HG03342 (cell line): ENCODE data around the gene AR.
"Not testable (repeated sequence)": the region's sequence is repeated elsewhere in the genome, so short reads cannot be mapped to it uniquely, and the experiment has no call there.

ENCODE experiments used
- ATAC-seq: cut with Tn5 transposase; IDR thresholded peaks from one replicate; pipeline ENCODE4 v1.9.1; 2021; ENCODE audit warnings: mild to moderate bottlenecking, moderate library complexity; ENCODE audit not compliant: unreplicated experiment

The AR gene

DNA sequence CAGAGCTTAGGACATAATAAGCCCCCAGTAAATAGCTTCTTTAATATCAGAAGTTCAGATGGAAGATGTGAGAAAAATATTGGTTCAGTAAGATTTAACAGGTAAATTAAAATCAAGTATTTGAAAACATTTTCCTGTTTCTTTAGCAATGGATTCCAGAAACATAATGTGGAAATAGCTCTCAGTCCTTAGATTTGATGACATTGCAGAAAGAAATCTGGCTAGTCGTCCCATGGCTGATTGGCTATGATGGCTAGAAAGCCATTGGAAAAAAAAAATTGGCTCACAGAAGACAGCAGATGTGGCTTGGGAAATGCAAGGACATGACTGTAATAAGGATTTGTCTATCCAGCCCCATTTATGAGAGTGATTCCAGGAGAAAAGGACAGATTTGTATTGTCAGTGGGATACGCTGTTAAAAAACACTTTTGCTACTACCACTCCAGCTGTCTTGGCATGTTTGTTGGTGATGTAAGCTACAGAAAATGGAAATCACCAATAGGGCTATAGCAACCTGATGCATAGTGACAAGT lies 78.3 kb downstream of the AR start:
- no peak for ATAC-seq

DNA sequence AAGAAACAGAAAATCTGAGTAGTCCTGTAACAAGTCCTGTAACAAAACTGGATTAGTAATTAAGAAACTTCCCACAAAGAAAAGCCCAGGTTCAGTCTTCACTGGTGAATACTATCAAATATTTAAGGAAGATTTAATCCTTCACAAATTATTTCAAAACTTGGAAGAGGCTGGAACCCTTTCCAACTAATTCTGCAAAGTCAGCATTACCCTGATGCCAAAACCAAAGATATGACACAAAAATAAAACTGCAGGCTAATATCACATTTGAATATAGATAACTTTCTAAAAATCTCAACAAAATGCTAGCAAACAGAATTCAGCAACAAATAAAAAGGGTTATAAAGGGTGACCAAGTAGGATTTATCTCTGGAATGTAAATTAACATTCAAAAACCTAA lies 80.5 kb downstream of the AR start:
- no peak for ATAC-seq

- no peak for ATAC-seq
Observed at GRCh38 chrX:67635424-67635823, 91.6 kb downstream of the AR start.

- ATAC-seq, result no peak
Observed at GRCh38 chrX:67636532-67636931, 92.7 kb downstream of the AR start.

- ATAC-seq, result not testable (repeated sequence)
Observed at GRCh38 chrX:67637293-67637692, 93.5 kb downstream of the AR start.

DNA sequence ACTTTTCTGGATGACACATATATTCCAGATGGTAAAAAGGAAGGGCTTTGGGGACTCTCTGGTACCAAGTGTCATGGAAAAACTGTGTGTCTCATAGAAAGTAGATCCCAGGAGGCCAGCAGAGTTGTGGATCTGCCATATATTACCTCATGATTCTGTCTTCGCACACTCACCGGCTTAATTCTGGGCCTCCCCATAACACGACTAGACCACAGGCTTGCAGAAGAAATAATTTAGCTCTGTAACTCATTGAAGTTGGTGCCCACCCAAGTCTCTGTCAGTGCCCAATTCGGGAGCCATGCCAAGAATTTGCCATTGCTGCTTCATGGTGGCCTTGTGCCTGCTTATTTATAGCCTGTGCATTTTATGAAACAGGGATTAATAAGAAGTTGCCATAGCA lies 104.5 kb downstream of the AR start:
- ATAC-seq, result no peak

- no peak for ATAC-seq
Observed at GRCh38 chrX:67651437-67652142, 107.8 kb downstream of the AR start.

DNA sequence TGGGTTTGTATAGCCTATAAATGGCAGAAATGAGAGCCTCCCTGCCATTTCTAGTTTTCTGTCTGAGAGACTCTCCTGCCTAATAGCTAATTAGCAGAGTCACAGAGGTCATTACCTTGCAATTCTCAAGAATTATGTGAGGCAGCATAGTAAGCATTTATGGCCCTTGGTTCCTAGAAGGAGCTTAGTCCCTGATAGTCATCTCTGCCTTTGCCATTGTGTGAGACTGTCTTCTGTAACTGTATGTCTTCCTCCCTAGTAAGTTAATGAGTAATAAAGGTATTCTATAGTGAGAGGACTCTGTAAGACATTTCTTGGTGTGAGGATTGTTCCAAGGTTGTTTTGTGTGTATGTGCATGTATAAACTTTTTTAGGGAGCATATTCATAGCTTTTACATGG lies 108.7 kb downstream of the AR start:
- no peak for ATAC-seq

- ATAC-seq, result no peak
Observed at GRCh38 chrX:67654301-67654700, 110.5 kb downstream of the AR start.

DNA sequence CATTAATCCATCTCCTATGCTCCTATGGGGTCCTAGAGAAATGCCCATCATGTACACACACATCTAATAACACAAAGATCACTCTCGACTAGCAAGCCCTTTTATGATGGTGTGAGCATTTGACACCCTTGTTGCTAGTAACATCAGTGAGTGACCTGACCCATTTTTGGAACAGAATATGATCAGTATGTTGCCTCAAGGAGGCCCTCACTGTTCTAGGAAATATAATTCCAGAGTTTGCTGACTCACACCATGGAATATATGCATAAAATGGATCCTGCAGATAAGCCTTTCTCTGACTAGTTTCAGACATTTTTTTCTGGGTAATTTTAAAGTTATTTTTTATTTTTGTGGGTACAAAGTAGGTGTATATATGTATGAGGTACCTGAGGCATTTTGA lies 121.8 kb downstream of the AR start:
- ATAC-seq, result no peak

- not testable (repeated sequence) for ATAC-seq
Observed at GRCh38 chrX:67670717-67671116, 126.9 kb downstream of the AR start.

- no peak for ATAC-seq
Observed at GRCh38 chrX:67673741-67674274, 130.0 kb downstream of the AR start.

GRCh38 chrX:67674741-67675140 lies 130.9 kb downstream of the AR start:
- no peak for ATAC-seq

DNA sequence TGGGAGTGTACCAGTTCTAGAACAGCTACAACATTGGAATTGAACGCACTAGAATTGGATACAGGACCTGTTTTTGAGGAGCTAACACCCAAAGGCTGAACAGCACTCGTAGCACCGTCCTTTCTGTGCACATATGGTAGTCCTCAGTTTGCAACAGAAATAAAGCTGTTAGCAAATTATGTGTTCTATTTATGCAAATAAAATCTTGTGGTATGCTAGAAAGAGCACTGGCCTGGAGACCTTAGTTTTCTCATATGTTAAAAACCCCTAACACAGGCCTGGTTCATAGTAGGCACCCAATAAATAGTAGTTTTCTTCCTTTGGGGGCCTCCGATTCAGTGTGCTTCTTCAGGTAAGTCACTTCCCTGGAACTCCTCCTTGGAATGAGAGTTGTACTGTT lies 140.3 kb downstream of the AR start:
- no peak for ATAC-seq

GRCh38 chrX:67692246-67692645 lies 148.4 kb downstream of the AR start:
- no peak for ATAC-seq

DNA sequence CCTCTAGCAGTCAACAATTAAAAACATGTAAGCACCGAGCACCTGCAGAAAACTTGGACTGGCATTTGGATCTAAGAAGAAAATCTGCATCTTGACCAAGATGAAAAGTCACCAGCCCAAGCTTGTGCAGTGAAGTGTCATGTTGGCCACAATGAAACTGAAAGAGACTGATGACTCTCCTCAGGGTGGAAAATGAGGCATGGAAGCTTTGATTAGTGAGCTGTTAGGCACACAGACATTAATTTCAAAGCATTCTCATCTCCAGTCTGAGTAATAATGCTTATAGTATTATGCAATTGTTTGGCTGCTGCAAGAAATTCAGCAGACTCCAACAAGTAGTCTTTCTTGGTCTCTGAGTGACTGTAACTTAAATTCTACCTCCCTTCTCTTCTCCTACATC lies 150.1 kb downstream of the AR start:
- ATAC-seq, result no peak

DNA sequence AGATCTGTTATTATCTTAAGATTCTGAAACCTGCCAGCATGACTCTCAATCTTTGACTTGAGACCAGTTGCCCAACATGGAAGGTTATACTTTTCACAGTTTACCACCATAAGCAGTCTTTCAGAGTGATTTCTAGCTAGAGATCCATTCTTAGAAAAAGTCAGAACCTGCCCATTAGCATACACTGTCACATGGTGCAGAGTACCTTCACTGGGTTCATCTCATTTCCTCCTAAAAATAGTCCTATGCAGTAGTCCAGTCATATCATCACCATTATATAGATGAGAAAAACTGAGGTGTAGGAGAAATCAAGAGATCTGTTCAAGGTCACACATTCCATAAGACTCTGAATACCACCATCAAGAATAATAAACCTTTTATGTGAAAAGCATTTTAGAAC lies 153.6 kb downstream of the AR start:
- no peak for ATAC-seq

- ATAC-seq, result no peak
Observed at GRCh38 chrX:67700602-67701001, 156.8 kb downstream of the AR start.

GRCh38 chrX:67714004-67714403 lies 170.2 kb downstream of the AR start:
- ATAC-seq, result no peak

DNA sequence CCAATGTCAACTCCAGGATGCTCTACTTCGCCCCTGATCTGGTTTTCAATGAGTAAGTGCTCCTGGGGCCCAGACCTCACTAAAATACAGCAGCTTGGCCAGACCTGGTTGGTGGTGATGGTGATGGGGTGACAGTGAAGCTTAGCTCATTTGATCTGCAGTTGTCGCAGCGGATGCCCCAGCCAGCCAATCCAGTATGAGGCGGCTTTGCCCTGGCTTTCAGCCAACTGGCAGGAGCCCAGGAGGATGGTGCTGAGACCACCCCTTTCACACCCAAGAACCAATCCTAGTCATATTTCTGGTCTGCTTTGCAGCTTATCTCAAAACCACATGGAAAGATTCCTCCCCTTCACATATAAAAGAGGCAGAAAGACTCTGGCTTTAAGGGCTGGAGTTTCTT lies 173.8 kb downstream of the AR start:
- no peak for ATAC-seq

- no peak for ATAC-seq
Observed at GRCh38 chrX:67718926-67719325, 175.1 kb downstream of the AR start.

DNA sequence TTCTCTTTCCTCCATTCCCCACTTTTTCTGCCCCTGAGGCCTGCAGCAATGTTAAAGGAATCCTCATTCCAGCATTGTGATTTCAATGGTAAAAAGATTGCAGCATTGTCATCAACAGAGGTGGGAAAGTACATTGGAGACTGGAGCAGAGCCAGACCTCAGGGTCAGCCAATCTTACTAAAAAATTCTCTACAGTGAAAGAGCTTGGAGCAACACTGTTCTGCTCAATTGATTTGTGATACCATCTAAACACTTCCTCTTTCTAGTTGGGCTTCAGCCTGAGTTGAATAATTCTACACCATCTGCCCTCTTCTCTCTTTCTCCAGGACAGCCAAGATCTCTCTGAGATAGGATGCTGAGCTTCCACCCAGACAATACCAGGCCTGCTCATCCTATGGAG lies 176.5 kb downstream of the AR start:
- ATAC-seq, result no peak

DNA sequence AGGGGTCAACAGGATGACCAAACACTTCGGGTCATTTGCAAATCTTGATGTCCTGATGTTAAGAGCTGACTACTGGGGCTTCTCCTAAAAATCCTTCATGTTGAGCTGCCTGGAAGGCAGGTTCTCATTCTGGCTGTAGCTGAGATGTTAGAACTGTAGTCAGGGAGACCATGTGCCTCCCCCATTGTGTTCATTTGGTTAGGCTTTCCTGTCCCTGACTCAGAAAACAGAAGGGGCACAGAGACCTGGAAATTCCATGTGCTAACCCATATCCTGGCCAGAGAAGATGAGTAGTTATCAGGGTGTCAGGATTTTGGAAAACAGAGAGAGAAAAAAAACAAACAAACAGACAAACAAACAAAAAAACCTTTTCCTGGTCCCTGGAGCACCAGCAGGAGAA lies 177.5 kb downstream of the AR start:
- no peak for ATAC-seq
